ENCODE results near the gene KCNH1. TPM values are rescaled to one million over a fixed set of nuclear protein-coding genes. Genes with fewer than 3 reads are reported as not detected.
"Not testable (repeated sequence)": the region's sequence is repeated elsewhere in the genome, so short reads cannot be mapped to it uniquely, and the experiment has no call there.

Gene KCNH1
- polyA plus RNA-seq, 1 experiment, result 3.5 TPM

DNA sequence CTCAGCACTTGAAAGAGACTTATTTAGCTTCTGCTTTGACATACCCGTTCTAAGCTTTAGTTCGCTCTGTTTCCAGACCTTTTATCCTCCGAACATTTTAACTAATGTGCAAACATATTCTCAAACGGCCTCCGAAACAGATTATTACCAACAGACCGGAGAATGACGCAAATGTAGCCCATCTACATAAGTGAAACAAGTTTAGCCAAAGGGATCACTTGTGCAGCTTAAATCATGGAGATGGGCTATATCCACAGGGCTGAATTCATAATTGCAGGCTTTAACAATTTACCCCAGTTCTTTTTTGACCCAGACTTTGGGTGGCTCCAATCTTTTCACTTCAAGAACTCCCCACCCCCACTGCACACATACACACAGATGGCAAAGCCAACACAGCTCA lies 119.7 kb downstream of the KCNH1 start:
- Histone ChIP-seq H3K4me3 (ENCODE audit: low read depth, low read length) (no peak overlapping the region), H3K27me3 (ENCODE audit: control insufficient read depth, insufficient read depth, low read length) (no peaks in the 10 kb centered on the region), H3K36me3 (ENCODE audit: control insufficient read depth, insufficient read depth, low read length) (no peaks in the 10 kb centered on the region)
- TF ChIP-seq, protein P1, sequence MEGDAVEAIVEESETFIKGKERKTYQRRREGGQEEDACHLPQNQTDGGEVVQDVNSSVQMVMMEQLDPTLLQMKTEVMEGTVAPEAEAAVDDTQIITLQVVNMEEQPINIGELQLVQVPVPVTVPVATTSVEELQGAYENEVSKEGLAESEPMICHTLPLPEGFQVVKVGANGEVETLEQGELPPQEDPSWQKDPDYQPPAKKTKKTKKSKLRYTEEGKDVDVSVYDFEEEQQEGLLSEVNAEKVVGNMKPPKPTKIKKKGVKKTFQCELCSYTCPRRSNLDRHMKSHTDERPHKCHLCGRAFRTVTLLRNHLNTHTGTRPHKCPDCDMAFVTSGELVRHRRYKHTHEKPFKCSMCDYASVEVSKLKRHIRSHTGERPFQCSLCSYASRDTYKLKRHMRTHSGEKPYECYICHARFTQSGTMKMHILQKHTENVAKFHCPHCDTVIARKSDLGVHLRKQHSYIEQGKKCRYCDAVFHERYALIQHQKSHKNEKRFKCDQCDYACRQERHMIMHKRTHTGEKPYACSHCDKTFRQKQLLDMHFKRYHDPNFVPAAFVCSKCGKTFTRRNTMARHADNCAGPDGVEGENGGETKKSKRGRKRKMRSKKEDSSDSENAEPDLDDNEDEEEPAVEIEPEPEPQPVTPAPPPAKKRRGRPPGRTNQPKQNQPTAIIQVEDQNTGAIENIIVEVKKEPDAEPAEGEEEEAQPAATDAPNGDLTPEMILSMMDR (IDR thresholded peaks at IDR 0.05; ENCODE audit: insufficient read depth, low read depth, low read length), result no peak
- ChIA-PET POLR2A (no interaction called here), CTCF (interaction anchor here (0.8 kb wide), 1 partner anchor 22 kb away, joined by 3 read pairs; no protein-coding TSS in a partner anchor)
- DNase-seq (ENCODE audit: low read depth), result no peak

DNA sequence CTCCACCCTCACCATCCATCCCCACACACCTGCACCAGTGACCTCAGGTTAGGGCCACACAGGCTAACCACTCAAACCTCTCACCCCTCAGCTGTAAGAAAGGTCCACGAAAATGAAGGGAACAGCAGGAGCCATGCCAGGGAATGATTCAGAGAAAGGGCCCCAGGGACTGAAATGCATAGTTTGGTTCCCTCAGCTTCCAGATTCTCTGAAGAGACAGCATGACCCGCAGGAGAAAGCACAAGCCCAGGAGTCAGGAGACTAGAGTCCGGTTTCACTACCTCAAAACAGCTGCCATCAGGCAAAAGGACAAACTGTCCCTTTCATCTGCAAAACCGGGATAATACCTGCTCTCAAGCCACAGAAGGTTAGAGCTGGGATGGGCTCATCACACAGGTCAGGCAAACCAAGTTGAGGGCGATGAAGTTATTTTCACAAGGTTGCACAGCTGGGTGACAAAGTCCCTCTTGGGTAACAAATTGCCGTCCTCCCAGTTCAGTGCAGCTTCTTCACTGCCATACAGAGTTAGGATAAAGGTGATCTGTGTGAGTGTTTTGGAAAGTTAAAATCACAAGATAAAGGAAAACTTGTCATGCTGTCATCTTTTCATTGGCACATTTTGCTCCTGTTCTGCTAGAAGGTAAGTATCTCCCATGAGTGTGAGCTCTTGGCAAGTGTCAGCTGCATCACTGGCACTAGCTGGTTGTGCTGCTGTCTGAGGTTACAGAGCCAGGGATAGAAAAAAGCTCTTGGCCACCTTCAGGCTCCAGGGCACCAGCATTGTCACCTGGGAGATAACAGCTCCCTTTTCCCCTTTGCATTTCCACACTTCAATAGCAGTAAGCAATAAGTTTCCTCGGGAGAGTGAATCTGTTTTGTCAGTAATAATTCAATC lies 120.4 kb downstream of the KCNH1 start:
- TF ChIP-seq, protein P1 (IDR thresholded peaks at IDR 0.05; ENCODE audit: insufficient read depth, low read depth, low read length), result no peak
- POLR2A ChIA-PET, result no interaction called here
- no peak for DNase-seq (ENCODE audit: low read depth)

DNA sequence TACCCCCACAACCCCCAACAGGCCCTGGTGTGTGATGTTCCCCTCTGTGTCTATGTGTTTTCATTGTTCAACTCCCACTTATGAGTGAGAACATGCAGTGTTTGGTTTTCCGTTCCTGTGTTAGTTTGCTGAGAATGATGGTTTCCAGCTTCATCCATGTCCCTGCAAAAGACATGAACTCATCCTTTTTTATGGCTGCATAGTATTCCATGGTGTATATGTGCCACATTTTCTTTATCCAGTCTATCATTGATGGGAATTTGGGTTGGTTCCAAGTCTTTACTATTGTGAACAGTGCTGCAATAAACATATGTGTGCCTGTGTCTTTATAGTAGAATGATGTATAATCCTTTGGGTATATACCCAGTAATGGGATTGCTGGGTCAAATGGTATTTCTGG lies 122.8 kb downstream of the KCNH1 start:
- H3K27me3 ChIP-seq (ENCODE audit: control insufficient read depth, insufficient read depth, low read length); CTCF ChIA-PET; POLR2A ChIA-PET; H3K36me3 ChIP-seq (ENCODE audit: control insufficient read depth, insufficient read depth, low read length); DNase-seq (ENCODE audit: low read depth); H3K4me3 ChIP-seq (ENCODE audit: low read depth, low read length): not testable (repeated sequence)

More for the DNA sequence above, 120.4 kb downstream of the KCNH1 start:
- no peak overlapping the region for H3K4me3 ChIP-seq (ENCODE audit: low read depth, low read length)
- CTCF ChIA-PET, result interaction anchor here (0.8 kb wide), 1 partner anchor 22 kb away, joined by 3 read pairs; no protein-coding TSS in a partner anchor
- no peaks in the 10 kb centered on the region for H3K27me3 ChIP-seq (ENCODE audit: control insufficient read depth, insufficient read depth, low read length)
- no peaks in the 10 kb centered on the region for H3K36me3 ChIP-seq (ENCODE audit: control insufficient read depth, insufficient read depth, low read length)

DNA sequence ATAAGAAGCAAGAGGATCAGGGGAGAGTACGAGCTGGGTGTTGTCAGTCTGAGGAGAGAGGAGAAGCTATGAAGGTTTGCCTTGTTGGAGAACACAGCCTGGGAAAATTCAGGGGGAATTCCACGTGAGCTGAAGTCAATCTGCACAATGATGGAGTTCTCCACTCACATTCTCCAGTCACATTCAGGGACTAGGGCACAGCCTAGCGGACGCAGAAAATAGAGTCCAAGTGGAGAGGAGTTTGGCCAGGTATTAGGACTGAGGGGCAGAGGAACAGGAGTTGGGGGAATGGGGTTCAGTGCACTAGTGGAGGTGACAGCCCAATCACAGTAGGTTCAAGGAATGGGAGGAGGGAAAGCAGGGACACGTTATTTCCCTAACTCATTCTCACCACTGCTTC lies 124.0 kb downstream of the KCNH1 start:
- H3K36me3 ChIP-seq (ENCODE audit: control insufficient read depth, insufficient read depth, low read length), result no peaks in the 10 kb centered on the region
- DNase-seq (ENCODE audit: low read depth), result no peak
- TF ChIP-seq, protein P1 (IDR thresholded peaks at IDR 0.05; ENCODE audit: insufficient read depth, low read depth, low read length), result no peak
- ChIA-PET CTCF (no interaction called here), POLR2A (no interaction called here)
- no peaks in the 10 kb centered on the region for H3K27me3 ChIP-seq (ENCODE audit: control insufficient read depth, insufficient read depth, low read length)
- no peak overlapping the region for H3K4me3 ChIP-seq (ENCODE audit: low read depth, low read length)

DNA sequence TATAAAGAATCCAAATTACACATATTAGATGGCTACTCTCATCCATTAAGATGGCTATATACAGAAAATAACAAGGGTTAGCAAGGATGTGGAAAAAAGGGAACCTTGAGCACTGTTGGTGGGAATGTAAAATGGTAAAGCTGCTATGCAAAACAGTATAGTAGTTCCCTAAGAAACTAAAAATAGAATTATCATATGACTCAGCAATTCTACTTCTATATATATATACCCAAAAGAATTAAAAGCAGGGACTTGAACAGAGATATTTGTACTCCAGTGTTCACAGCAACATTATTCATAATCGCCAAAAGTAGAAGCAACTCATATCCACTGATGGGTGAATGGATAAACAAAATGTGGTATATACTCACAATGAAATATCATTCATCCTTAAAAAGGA lies 126.1 kb downstream of the KCNH1 start:
- Histone ChIP-seq H3K4me3 (ENCODE audit: low read depth, low read length) (no peak overlapping the region), H3K36me3 (ENCODE audit: control insufficient read depth, insufficient read depth, low read length) (no peaks in the 10 kb centered on the region), H3K27me3 (ENCODE audit: control insufficient read depth, insufficient read depth, low read length) (no peaks in the 10 kb centered on the region)
- no peak for DNase-seq (ENCODE audit: low read depth)
- ChIA-PET POLR2A (no interaction called here), CTCF (no interaction called here)
- TF ChIP-seq, protein P1 (IDR thresholded peaks at IDR 0.05; ENCODE audit: insufficient read depth, low read depth, low read length), result no peak

DNA sequence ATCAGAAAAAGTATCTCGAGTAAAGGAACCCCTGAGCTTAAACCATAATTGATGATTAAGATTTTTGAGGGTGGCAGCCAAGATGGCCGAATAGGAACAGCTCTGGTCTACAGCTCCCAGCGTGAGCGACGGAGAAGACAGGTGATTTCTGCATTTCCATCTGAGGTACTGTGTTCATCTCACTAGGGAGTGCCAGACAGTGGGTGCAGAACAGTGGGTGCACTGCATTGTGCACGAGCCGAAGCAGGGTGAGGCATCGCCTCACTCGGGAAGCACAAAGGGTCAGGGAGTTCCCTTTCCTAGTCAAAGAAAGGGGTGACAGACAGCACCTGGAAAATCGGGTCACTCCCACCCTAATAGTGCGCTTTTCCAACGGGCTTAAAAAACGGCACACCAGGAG lies 138.0 kb downstream of the KCNH1 start:
- POLR2A ChIA-PET; CTCF ChIA-PET; H3K27me3 ChIP-seq (ENCODE audit: control insufficient read depth, insufficient read depth, low read length); H3K36me3 ChIP-seq (ENCODE audit: control insufficient read depth, insufficient read depth, low read length); DNase-seq (ENCODE audit: low read depth); H3K4me3 ChIP-seq (ENCODE audit: low read depth, low read length): not testable (repeated sequence)

All from BJ (cell line).